ENCODE results near the gene PLPP1.

- TF ChIP-seq CTCF (IDR thresholded peaks at IDR 0.05) (no peak), POLR2A (IDR thresholded peaks at IDR 0.05) (no peak)
Measured at GRCh38 chr5:55440188-55440646, 94.5 kb downstream of the PLPP1 start.
